GM19043 (cell line): Measurements from ENCODE around the gene CAPN13.

Experiments
- ATAC-seq: cut with Tn5 transposase; IDR thresholded peaks from one replicate; pipeline ENCODE4 v1.9.1; 2021; ENCODE audit warnings: low read depth; ENCODE audit not compliant: unreplicated experiment

CAPN13 gene

GRCh38 chr2:30732376-30732775 is 74.9 kb downstream of the CAPN13 start:
- no peak for ATAC-seq

- no peak for ATAC-seq
These were observed 75.5 kb downstream of the CAPN13 start for GRCh38 chr2:30731706-30732105.

- no peak for ATAC-seq
These were observed 76.3 kb downstream of the CAPN13 start for GRCh38 chr2:30730736-30731647.

GRCh38 chr2:30729031-30729430 is 78.2 kb downstream of the CAPN13 start:
- ATAC-seq: no peak

- ATAC-seq: no peak
These were observed 84.1 kb downstream of the CAPN13 start for GRCh38 chr2:30722936-30723725.

GRCh38 chr2:30721668-30722647 is 85.3 kb downstream of the CAPN13 start:
- ATAC-seq: no peak

GRCh38 chr2:30721241-30721640 is 86.0 kb downstream of the CAPN13 start:
- no peak for ATAC-seq

- no peak for ATAC-seq
These were observed 90.1 kb downstream of the CAPN13 start for GRCh38 chr2:30717081-30717650.

GRCh38 chr2:30716123-30716900 is 90.9 kb downstream of the CAPN13 start:
- no peak for ATAC-seq

GRCh38 chr2:30714811-30715709 is 92.2 kb downstream of the CAPN13 start:
- no peak for ATAC-seq

GRCh38 chr2:30713698-30714097 is 93.5 kb downstream of the CAPN13 start:
- ATAC-seq: no peak

GRCh38 chr2:30711646-30712085 is 95.6 kb downstream of the CAPN13 start:
- peak; percentile 83 for ATAC-seq

- ATAC-seq: no peak
These were observed 96.8 kb downstream of the CAPN13 start for GRCh38 chr2:30710461-30710860.

- ATAC-seq: no peak
These were observed 97.2 kb downstream of the CAPN13 start for GRCh38 chr2:30710016-30710415.

- ATAC-seq: no peak
These were observed 97.7 kb downstream of the CAPN13 start for GRCh38 chr2:30709516-30709915.

- no peak for ATAC-seq
These were observed 98.6 kb downstream of the CAPN13 start for GRCh38 chr2:30708491-30709290.

- ATAC-seq: no peak
These were observed 99.8 kb downstream of the CAPN13 start for GRCh38 chr2:30707304-30707903.
